ENCODE results near the gene NCOA3.

- TF ChIP-seq CTCF (conservative IDR thresholded peaks at IDR 0.05; ENCODE audit: low read length) (no peak), EZH2phosphoT487 (IDR thresholded peaks at IDR 0.05; ENCODE audit: borderline replicate concordance) (no peak)
Observed at GRCh38 chr20:47484303-47484702, 17.4 kb upstream of the NCOA3 start.
